ENCODE data around the gene TTN.

The TTN gene

GRCh38 chr2:178807227-178808008 is at the start of gene TTN:
TSS of gene TTN (minus strand) at chr2:178807423. CDS start at chr2:178804642, 2,781 bp downstream.
- H3K4me3 ChIP-seq (ENCODE audit: low read depth, low read length): no peak within 1 kb of the TSS

DNA sequence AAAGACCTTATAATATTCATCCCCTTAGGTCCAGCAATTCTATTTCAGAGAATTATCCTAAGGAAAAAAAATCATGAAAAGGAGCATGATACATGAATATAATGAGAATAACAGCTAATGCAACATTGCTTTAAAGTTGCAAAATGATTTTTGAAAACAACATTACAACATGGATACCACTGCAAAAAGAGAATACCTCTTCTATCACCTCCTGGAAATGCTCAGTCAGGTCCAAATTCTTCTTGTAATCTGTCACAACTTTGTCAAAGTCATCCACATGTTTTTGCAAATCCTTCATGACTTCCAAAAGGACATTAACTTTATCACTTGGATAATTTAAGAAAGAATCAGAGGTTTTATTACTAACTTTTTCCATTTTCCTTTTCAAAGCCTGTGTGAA is 47.9 kb upstream of the TTN start:
- H3K4me3 ChIP-seq (ENCODE audit: low read depth, low read length): no peak overlapping the region

DNA sequence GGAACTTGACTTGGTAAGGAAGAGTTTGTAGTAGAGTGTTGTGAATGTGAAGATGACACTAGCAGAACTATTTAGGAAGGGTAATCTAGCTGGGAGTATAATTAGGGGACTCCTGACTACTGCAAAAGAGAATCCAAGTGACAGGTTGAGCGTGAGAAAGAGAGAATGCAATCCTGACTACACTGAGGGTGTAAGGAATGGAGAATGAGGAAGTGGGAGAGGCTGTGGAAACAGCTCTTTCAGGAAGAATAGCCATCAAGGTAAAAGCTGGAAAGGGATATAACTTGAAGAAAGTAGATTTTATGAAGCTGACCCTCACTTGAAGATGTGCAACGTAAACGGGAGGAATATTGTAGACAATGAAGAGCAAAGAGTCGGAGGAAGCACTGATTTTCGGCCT is 41.1 kb upstream of the TTN start:
- no peak overlapping the region for H3K4me3 ChIP-seq (ENCODE audit: low read depth, low read length)

DNA sequence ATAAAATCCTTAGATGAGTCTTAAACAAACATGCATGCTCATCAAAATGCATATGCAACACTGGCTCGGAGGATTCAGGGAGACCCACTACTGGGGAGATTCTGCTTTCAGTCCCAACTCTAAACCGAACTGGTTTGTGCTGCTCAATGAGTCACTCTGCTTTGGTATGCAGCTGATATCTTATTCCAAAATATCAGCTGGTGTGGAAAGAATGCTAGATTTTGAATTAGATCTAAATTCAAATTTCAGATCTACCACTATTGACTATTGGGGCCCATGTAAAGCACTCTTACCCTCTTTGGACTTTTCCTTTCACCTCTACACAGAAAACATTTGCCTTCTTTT is 39.2 kb upstream of the TTN start:
- H3K4me3 ChIP-seq (ENCODE audit: low read depth, low read length): no peak overlapping the region

GRCh38 chr2:178845566-178846457 is 38.6 kb upstream of the TTN start:
- no peak overlapping the region for H3K4me3 ChIP-seq (ENCODE audit: low read depth, low read length)

GRCh38 chr2:178844701-178845100 is 37.5 kb upstream of the TTN start:
- no peak overlapping the region for H3K4me3 ChIP-seq (ENCODE audit: low read depth, low read length)

GRCh38 chr2:178844269-178844668 is 37.0 kb upstream of the TTN start:
- no peak overlapping the region for H3K4me3 ChIP-seq (ENCODE audit: low read depth, low read length)

DNA sequence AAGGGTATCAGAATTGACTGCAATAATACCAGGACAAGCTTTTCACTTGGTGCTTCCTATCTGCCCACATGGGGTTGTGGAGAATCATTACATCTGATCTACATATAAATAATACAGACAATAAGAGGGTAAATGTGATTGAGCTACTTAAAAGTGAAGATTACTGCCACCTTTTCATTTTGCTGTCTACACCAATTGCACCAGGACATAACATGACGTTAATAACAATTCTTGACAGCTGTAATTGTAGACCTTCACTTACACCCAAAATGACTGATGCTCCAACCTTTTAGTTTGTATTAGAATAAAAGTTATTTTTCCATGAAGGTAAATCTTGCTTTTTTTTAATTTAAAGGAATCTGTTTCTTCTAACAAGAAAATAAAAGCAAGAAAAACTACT is 36.5 kb upstream of the TTN start:
- no peak overlapping the region for H3K4me3 ChIP-seq (ENCODE audit: low read depth, low read length)

GRCh38 chr2:178836807-178837206 is 29.6 kb upstream of the TTN start:
- H3K4me3 ChIP-seq (ENCODE audit: low read depth, low read length): no peak overlapping the region

DNA sequence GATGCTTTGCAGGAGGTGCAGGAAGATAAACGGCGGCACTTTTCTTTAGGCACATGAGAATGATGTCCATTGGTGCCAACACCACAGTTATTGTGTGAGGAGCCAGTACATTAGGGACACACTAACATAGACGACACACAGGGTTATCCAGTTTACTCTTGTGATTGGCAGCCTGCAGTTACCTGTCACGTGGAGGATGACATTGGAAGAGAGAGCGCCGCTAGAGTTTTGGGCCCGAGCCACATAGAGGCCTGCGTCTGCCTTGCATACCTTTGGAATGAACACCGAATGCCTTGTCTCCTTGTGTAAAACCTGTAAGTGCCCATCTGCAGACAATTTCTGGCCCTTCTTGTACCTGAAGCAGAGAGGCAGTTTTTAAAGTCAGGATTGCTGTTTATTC is 26.9 kb upstream of the TTN start:
- no peak overlapping the region for H3K4me3 ChIP-seq (ENCODE audit: low read depth, low read length)

GRCh38 chr2:178833382-178833781 is 26.2 kb upstream of the TTN start:
- H3K4me3 ChIP-seq (ENCODE audit: low read depth, low read length): no peak overlapping the region

DNA sequence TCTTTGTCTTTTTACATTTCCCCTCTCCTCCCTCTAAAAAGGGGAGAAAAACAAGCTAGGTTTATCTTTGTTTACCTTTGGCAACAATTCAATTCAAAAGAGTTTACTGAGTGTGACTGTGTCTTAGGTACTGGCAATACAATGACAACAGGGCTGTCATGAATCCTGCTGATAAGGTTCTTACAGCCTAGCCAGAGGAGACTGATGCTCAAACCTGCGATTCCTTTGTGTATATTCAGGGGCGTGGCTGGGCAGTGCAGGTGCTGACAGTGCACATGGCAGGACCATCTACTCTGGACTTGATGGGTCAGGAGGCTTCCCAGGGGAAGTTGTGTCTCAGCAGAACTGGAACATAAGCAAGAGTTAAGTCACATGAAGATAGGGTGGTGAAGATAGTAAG is 23.2 kb upstream of the TTN start:
- no peak overlapping the region for H3K4me3 ChIP-seq (ENCODE audit: low read depth, low read length)

DNA sequence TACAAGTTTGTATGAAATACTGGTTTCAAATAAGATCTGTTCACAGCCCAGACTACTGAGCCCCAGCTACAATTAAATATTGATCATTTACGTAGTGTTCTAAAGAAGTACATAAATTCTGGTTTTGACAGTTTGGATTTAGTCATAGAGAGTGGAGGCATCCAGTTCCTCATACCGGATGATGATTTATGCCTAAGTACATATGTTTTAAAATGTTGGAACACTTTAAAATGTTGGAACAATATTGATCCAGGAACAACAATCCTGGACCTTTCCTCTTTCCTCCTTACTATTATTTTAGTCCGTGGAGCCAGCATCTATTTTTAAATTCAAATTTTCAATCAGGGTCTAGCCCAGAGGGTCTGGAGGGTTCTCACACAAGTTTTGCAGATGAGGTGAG is 22.8 kb upstream of the TTN start:
- no peak overlapping the region for H3K4me3 ChIP-seq (ENCODE audit: low read depth, low read length)

GRCh38 chr2:178829299-178829960 is 22.2 kb upstream of the TTN start:
- H3K4me3 ChIP-seq (ENCODE audit: low read depth, low read length): no peak overlapping the region

DNA sequence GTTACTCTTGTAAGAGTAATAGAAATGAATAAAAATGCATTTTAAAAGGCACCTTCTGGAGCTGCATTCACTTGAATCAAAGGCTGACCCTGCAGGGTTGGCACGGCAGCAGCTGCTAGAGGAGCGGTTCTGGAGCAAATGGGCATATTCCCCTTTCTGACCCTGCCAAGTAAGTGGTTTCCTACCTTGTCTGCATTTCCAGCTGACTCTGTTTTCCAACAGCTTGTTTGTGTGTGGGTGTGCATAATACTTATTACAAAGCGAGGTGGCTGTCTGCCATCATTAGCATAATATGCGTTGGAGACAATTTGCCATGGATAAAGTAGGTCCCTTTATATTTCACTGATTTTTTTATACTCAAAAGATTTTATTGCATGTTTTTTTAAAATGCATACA is 21.3 kb upstream of the TTN start:
- H3K4me3 ChIP-seq (ENCODE audit: low read depth, low read length): no peak overlapping the region

GRCh38 chr2:178827739-178828485 is 20.7 kb upstream of the TTN start:
- H3K4me3 ChIP-seq (ENCODE audit: low read depth, low read length): no peak overlapping the region

DNA sequence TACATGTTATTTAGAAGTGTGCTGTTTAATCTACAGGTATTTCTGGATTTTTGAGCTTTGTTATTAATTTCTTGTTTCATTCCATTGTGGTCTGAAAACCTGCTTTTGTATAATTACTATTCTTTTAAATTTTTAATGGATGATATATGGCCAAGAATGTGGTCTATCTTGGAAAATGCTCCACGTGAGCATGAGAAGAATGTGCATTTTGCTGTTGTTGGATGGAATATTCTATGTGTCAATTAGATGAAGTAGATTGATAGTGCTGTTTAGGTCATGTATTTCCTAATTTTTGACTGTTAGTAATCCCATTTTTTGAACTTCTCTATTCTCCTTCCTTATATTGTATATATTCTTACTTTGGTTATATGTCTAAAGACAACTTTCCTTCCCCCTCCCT is 19.9 kb upstream of the TTN start:
- H3K4me3 ChIP-seq (ENCODE audit: low read depth, low read length): no peak overlapping the region

DNA sequence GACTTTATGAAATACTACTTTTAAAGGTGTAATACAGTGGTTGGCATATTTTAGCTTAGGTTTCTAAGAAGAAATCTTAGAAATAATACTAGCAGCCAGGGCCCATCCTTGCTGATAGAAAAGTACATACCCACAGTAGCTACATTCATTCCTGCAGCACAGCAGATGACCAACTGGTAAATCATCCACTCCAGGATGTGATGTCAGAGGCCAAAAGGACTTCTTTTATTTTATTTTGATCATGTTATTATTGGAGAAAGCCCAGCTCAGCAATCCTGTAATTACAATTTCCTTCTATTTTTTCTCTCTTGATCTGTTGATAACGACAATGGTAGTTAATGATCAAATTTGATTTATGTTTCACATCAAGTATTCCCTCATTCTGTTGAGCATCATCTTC is 18.0 kb upstream of the TTN start:
- no peak overlapping the region for H3K4me3 ChIP-seq (ENCODE audit: low read depth, low read length)

GRCh38 chr2:178824181-178824580 is 17.0 kb upstream of the TTN start:
- no peak overlapping the region for H3K4me3 ChIP-seq (ENCODE audit: low read depth, low read length)

GRCh38 chr2:178819992-178820391 is 12.8 kb upstream of the TTN start:
- no peak overlapping the region for H3K4me3 ChIP-seq (ENCODE audit: low read depth, low read length)
